HG02610 (cell line): ENCODE measurements around the gene ZNF667.
A peak's percentile ranks its signal among the peaks of the same experiment; 100 is the strongest.

Source experiments
- ATAC-seq: cut with Tn5 transposase; IDR thresholded peaks from one replicate; pipeline ENCODE4 v1.9.1; 2021; ENCODE audit warnings: mild to moderate bottlenecking, moderate library complexity; ENCODE audit not compliant: unreplicated experiment

The ZNF667 gene

DNA sequence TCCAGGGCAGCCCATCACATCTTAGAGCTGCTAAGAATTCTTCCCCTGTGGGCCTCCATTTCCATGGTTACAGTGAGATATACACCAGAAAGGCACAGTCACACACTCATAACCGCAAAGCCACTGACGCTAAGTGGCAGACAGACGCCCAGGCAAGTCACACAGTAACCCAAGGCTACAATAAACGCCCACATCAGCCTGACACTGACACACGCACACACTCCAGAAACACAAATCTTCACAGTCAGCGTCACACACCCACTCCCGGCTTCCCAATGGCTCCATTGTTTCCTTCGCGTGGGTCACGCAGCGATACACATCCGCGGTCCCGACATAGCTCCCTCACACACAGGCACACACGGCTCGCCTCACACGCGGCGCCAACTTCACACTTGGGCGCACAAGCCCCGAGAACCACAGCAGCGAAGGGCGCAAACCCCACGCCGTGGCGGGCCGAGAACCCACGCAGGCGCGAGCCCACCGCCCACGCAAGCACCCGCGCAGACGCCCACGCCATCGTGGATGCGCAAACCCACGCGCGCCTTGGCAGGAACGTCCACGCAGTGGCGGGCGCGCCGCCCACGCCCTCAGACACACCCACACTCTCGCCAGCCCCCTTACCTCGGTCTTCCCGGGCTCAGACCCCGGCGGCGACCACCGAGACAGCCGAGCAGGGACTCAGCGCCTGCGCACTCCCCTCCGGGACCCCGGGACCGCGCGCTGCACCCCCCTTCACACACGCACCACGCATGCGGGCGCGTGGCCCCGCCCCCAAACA, at the start of gene ZNF667:
ZNF667 (minus strand) TSS at position 695 of the 778 bp plus-strand sequence. CDS start 14,975 bp downstream, outside the sequence.
- no peak for ATAC-seq

GRCh38 chr19:56525214-56525860, 48.2 kb upstream of the ZNF667 start:
- ATAC-seq: no peak

DNA sequence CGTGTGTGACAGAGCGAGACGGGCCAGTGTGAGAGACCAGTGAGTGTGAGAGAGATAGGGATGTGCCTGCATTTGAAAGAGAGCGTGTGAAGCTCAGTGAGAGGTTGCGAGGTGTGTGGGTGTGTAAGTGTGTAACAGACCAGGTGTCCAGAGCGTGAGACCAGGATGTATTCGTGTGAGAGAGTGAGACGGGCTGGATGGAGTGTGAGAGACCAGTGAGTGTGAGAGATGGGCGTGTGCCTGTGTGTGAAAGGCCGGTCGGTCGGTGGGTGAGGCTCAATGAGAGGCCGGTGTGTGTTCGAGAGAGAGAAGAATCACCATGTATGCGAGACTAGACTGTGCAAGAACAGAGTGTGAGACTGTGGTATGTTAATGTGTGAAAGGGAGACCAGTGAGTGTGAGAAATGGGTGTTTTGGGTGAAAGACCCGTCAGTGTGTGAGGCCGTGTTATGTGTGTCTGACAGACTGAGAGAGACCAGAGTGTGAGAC, 31.2 kb upstream of the ZNF667 start:
- ATAC-seq: no peak

DNA sequence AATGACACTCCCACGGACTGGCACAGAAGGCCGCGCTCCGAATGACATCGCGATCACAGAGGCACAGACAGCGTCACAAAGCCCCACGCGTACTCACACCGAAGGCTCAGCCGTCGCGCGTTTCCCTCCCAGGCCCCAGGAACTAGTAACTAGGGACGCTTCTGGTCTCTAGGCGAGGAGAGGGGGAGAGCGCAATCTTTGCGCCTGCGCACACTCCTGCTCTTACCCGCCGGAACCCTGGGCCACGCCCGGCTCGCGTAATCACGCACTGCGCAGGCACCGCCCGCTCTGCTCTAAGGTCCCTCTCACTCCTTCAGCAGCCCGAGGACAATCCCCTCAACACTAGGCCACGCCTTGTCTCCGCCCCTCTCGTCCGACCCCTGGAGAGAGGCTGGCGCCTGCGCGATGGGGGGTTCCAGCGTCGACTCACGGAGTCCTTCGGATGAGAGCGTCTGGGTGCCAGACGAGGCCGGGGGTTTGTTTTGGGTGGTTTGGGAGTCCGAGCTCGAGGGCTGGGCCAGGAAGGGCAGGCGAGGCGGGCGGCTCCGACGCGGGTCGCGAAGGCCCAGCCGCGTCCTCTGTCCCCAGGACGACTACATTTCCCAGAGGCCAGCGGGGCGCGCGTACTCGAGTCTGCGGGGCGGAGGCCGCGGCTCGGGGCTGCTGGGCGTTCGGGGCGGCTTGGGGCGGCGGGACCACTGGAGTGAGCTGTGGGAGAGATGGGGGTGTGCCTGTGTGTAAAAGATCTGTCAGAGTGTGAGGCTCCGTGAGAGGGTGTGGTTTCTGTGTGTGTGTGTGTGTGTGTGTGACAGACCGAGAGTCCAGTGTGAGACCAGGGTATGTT, 30.5 kb upstream of the ZNF667 start, which contains the start of gene ZNF471:
ZNF471 (plus strand) TSS at position 410 of the 844 bp plus-strand sequence. CDS start 3,717 bp downstream, outside the sequence.
- ATAC-seq: no peak

DNA sequence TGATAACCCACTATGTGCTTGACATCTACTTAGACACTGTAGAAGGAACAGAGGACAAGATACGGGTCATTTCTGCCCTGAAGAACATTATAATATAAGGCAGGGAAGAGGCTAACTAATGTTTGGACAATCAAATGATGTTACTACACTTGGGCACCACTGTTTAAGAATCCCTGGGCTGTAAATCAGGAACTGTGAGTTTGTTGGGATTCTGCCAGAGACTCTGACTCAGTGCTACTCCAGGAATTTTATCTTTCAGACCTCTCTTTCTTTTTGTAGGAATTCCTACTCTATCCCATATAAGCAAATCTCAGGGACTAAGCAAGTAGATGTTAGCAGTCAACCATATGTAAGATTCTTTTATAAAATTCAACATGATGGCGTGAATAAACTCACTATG, 27.4 kb upstream of the ZNF667 start:
- ATAC-seq: no peak

DNA sequence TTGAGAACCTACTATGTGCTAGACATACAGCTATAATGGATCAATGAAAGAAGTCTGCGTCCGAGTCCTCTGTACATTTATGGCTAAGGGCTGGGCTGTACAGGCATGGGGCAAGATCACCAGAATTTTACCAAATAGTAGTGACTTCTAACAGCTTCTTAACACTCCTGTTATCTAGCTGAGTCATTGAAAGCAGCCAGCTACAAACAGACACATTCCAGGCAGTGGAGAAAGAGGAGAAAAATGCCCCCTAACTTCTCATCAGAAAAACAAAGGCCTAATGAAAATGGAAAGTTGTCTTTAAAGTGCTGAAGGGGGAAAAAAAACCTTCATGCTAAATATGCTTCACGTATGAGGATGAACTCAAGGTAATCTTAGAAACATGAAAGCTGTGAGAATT, 14.3 kb upstream of the ZNF667 start:
- ATAC-seq: no peak

- ATAC-seq: no peak
These were observed 539 bp upstream of the ZNF667 start for GRCh38 chr19:56477429-56478338.

GRCh38 chr19:56476093-56476492, 1.1 kb downstream of the ZNF667 start:
- no peak for ATAC-seq

GRCh38 chr19:56474308-56474707, 2.8 kb downstream of the ZNF667 start:
- no peak for ATAC-seq

DNA sequence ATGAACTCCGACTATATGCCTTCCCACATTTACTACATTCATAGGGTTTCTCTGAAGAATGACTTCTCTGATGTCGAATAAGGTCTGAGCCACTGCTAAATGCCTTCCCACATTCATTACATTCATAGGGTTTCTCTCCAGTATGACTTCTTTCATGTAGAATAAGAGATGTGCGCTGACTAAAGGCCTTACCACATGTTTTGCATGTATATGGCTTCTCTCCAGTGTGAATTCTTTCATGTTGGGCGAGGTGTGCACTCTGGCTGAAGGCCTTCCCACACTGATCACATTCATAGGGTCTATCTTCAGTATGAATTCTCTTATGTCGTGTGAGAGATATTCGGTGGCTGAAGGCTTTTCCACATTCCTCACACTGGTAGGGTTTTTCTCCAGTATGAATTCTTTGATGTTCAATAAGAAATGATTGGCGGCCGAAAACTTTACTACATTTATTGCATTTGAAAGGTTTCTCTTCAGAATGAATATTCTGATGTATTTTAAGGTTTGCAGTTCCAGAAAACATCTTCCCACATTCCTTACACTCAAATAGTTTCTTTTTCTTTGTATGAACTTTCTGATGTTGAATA, 35.8 kb downstream of the ZNF667 start:
- ATAC-seq: no peak

GRCh38 chr19:56423985-56424353, 53.2 kb downstream of the ZNF667 start:
- no peak for ATAC-seq

DNA sequence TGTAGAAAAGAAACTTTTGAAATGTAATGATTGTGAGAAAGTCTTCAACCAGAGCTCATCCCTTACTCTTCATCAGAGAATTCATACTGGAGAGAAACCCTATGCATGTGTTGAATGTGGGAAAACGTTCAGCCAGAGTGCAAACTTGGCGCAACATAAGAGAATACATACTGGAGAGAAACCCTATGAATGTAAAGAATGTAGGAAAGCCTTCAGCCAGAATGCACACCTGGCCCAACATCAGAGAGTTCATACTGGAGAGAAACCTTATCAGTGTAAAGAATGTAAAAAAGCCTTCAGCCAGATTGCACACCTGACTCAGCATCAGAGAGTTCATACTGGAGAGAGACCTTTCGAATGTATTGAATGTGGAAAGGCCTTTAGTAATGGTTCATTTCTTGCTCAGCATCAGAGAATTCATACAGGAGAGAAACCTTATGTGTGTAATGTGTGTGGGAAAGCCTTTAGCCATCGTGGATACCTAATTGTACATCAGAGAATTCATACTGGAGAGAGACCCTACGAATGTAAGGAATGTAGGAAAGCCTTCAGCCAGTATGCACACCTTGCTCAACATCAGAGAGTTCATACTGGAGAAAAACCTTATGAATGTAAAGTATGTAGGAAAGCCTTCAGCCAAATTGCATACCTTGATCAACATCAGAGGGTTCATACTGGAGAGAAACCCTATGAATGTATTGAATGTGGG, 53.7 kb downstream of the ZNF667 start:
- ATAC-seq: no peak

DNA sequence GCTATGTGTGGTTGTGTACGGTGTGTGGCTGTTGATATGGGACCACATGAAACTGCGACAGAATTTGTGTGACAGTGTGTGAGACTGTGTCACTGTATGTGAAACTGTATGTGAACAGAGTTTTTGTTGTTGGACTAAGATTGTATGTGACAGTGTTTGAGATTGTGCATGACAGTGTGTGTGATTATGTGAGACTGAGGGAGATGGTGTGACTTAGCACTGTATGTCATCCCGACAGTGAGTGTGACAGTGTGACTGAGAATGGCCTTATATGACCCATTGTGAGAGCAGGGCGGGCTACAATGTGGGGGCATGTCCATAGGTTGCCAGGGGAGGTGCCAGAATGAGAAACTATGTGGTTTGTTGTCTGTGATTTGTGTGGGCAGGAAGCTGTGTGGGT, 72.1 kb downstream of the ZNF667 start:
- no peak for ATAC-seq

DNA sequence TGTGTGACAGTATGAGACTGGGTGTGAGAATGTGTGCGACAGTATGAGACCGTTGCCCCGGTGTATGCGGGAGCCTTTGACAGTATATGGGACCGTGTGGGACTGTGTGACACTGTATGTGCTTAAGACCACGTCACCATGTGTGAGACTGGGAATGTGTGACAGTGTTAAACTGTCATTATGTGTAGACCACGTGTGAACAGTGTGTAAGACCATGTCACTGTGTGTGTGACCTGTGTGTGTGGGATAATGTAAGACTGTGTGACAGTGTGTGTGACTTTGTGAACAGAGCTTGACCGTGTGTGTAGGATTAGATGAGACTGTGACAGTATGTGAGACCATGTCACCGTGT, 72.5 kb downstream of the ZNF667 start:
- ATAC-seq: peak; percentile 7

GRCh38 chr19:56403764-56404704, 73.1 kb downstream of the ZNF667 start, which contains the start of gene ZNF583:
ZNF583 (plus strand) TSS chr19:56404332; CDS start chr19:56407115, 2,783 bp downstream.
- ATAC-seq: peak; percentile 73

DNA sequence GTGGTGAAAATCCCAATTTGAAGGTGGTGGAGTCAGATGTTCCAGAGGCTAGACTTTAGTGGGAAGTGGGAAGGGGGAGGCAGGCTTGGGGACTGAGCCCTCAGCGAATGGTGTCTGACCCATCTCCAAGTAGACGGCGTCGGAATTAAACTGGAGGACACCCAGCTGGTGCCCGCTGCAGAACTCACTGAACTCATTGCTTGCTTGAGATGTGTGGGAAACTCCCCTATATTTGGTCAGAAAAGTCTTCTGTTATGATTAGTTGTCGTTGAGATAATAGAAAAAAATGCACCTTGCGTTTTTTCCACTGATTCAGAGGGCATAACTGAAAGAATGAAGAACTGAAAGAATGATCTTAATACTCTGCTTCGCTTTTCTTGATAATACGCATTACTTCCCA, 73.9 kb downstream of the ZNF667 start:
- ATAC-seq: peak; percentile 28

DNA sequence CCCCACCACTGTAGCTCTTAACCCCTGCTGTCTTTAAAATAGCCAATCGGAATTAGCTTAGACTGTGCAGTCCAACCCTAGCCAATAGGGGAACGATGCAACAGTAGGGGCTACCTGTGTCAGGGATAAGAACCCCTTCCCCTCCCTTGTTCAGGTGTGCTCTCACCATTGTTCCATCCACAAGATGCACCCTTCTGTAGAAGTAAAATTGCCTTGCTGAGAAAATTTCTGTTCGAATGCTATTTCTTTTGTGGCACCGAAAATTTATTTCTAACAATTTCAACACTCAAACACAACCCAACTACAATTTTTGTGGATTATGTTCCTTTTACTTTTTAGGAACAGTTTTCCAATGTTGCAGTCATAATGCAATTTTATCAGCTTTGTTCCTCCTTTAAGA, 76.7 kb downstream of the ZNF667 start:
- ATAC-seq: no peak

GRCh38 chr19:56398809-56399208, 78.3 kb downstream of the ZNF667 start:
- no peak for ATAC-seq
